Liver (tissue), 3 donors: ENCODE data around the gene KCNC2.

Experiments used
- EGR1 ChIP-seq, 2 donors: IDR thresholded peaks; 2 replicates each; pipeline ENCODE4 v1.6.1; 2016 to 2018; ENCODE audit warnings: antibody characterized with exemption in 2 of 2, low read depth in 2 of 2
- FOXA1 ChIP-seq: IDR thresholded peaks from 2 replicates; pipeline ENCODE4 v1.6.1; 2016; ENCODE audit warnings: antibody characterized with exemption
- GABPA ChIP-seq, 2 donors: IDR thresholded peaks in 1 of 2; conservative IDR thresholded peaks in 1 of 2; 2 replicates each; pipeline ENCODE4 v1.6.1; 2016; ENCODE audit warnings: antibody characterized with exemption in 2 of 2, mild to moderate bottlenecking in 1 of 2, moderate library complexity in 1 of 2
- HNF4A ChIP-seq, 2 donors: conservative IDR thresholded peaks; 2 replicates each; pipeline ENCODE4 v1.6.1; 2016; ENCODE audit warnings: antibody characterized with exemption in 2 of 2, mild to moderate bottlenecking in 2 of 2
- JUND ChIP-seq, 2 donors: IDR thresholded peaks; 2 replicates each; pipeline ENCODE4 v1.6.1; 2016; ENCODE audit warnings: antibody characterized with exemption in 2 of 2
- SP1 ChIP-seq: IDR thresholded peaks from 2 replicates; pipeline ENCODE4 v1.6.1; 2018; ENCODE audit warnings: antibody characterized with exemption, mild to moderate bottlenecking
- TAF1 ChIP-seq: conservative IDR thresholded peaks from 2 replicates; pipeline ENCODE4 v1.6.1; 2016; ENCODE audit warnings: antibody characterized with exemption, mild to moderate bottlenecking
- TF ChIP-seq, protein P1 (sequence below): IDR thresholded peaks from 2 replicates; pipeline ENCODE4 v1.6.1; 2016; ENCODE audit warnings: antibody characterized with exemption
- TF ChIP-seq, protein P2 (sequence below): fragments of 150-350 bp; IDR thresholded peaks from 2 replicates; pipeline ENCODE4 v1.5.1; 2017; ENCODE audit warnings: improper control_type of control experiment, low read depth, low read length; ENCODE audit not compliant: missing input control
- TF ChIP-seq, protein P3 (sequence below): IDR thresholded peaks from 2 replicates; pipeline ENCODE4 v1.6.1; 2016; ENCODE audit warnings: antibody characterized with exemption
- TF ChIP-seq, protein P4 (sequence below): IDR thresholded peaks from 2 replicates; pipeline ENCODE4 v1.6.1; 2016; ENCODE audit warnings: antibody characterized with exemption, mild to moderate bottlenecking
- donor health status: healthy.
- donor health status: healthy.

DNA sequence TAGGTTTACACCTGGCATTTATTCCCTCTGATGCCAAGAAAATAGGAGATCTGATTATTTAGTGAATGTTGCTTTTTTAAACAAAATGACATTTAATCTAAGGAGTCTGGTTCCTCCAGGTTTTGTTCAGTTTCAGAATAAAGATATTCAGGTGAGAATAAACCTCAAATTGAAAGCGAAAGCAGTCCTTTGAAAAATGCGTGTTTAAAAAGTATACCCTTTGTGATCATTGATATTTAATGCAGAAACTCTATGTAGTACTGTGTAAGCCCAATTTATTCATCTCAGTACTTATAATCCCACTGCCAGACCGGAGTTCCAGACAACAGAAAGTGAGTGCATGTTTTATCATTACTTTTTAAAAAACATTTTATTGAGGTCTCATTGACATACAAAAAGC lies 210.2 kb downstream of the KCNC2 start:
- TF ChIP-seq, protein P1, sequence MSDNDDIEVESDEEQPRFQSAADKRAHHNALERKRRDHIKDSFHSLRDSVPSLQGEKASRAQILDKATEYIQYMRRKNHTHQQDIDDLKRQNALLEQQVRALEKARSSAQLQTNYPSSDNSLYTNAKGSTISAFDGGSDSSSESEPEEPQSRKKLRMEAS = no peak
- TF ChIP-seq, protein P2, sequence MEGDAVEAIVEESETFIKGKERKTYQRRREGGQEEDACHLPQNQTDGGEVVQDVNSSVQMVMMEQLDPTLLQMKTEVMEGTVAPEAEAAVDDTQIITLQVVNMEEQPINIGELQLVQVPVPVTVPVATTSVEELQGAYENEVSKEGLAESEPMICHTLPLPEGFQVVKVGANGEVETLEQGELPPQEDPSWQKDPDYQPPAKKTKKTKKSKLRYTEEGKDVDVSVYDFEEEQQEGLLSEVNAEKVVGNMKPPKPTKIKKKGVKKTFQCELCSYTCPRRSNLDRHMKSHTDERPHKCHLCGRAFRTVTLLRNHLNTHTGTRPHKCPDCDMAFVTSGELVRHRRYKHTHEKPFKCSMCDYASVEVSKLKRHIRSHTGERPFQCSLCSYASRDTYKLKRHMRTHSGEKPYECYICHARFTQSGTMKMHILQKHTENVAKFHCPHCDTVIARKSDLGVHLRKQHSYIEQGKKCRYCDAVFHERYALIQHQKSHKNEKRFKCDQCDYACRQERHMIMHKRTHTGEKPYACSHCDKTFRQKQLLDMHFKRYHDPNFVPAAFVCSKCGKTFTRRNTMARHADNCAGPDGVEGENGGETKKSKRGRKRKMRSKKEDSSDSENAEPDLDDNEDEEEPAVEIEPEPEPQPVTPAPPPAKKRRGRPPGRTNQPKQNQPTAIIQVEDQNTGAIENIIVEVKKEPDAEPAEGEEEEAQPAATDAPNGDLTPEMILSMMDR = no peak
- TF ChIP-seq JUND (IDR thresholded peaks at IDR 0.05) (no peak), TAF1 (no peak), GABPA (IDR thresholded peaks at IDR 0.05 in 1 of 2, conservative IDR thresholded peaks at IDR 0.05 in 1 of 2) (no peak), HNF4A (conservative IDR thresholded peaks at IDR 0.05) (no peak), EGR1 (IDR thresholded peaks at IDR 0.05; ENCODE audit: low read depth in 2 of 2) (no peak), SP1 (no peak), FOXA1 (no peak)
- TF ChIP-seq, protein P3, sequence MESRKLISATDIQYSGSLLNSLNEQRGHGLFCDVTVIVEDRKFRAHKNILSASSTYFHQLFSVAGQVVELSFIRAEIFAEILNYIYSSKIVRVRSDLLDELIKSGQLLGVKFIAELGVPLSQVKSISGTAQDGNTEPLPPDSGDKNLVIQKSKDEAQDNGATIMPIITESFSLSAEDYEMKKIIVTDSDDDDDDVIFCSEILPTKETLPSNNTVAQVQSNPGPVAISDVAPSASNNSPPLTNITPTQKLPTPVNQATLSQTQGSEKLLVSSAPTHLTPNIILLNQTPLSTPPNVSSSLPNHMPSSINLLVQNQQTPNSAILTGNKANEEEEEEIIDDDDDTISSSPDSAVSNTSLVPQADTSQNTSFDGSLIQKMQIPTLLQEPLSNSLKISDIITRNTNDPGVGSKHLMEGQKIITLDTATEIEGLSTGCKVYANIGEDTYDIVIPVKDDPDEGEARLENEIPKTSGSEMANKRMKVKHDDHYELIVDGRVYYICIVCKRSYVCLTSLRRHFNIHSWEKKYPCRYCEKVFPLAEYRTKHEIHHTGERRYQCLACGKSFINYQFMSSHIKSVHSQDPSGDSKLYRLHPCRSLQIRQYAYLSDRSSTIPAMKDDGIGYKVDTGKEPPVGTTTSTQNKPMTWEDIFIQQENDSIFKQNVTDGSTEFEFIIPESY = no peak
- TF ChIP-seq, protein P4, sequence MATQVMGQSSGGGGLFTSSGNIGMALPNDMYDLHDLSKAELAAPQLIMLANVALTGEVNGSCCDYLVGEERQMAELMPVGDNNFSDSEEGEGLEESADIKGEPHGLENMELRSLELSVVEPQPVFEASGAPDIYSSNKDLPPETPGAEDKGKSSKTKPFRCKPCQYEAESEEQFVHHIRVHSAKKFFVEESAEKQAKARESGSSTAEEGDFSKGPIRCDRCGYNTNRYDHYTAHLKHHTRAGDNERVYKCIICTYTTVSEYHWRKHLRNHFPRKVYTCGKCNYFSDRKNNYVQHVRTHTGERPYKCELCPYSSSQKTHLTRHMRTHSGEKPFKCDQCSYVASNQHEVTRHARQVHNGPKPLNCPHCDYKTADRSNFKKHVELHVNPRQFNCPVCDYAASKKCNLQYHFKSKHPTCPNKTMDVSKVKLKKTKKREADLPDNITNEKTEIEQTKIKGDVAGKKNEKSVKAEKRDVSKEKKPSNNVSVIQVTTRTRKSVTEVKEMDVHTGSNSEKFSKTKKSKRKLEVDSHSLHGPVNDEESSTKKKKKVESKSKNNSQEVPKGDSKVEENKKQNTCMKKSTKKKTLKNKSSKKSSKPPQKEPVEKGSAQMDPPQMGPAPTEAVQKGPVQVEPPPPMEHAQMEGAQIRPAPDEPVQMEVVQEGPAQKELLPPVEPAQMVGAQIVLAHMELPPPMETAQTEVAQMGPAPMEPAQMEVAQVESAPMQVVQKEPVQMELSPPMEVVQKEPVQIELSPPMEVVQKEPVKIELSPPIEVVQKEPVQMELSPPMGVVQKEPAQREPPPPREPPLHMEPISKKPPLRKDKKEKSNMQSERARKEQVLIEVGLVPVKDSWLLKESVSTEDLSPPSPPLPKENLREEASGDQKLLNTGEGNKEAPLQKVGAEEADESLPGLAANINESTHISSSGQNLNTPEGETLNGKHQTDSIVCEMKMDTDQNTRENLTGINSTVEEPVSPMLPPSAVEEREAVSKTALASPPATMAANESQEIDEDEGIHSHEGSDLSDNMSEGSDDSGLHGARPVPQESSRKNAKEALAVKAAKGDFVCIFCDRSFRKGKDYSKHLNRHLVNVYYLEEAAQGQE = no peak
